Measurements from ENCODE around the gene CLDN18. TPM values are rescaled to one million over a fixed set of nuclear protein-coding genes. Genes with fewer than 3 reads are reported as not detected.

Gene CLDN18
- total and polyA plus RNA-seq, 2 donors (not counting 1 experiment from before 2014, with no cell fraction given) = not detected

- peaks cover 2% of the 10 kb centered on the region for H3K9me3 Mint-ChIP-seq (ENCODE audit: insufficient read depth)
- ATAC-seq (ENCODE audit: low read depth) (no peak), DNase-seq (no peak)
- intact Hi-C loops (cut with micrococcal nuclease) = no loop called here
- ChIA-PET CTCF (no interaction called here), POLR2A (no interaction called here)
- H3K9me3 ChIP-seq (ENCODE audit: control extremely low read depth in 1 of 3, control insufficient read depth in 2 of 3, insufficient read depth in 1 of 3, low read length in 2 of 3) = no peaks in the 10 kb centered on the region
- no peaks in the 10 kb centered on the region for H3K4me1 Mint-ChIP-seq
- no peak overlapping the region for H3K27ac Mint-ChIP-seq
- no peak overlapping the region for H2AFZ ChIP-seq (ENCODE audit: insufficient read depth, low read depth, low read length, poor library complexity, severe bottlenecking)
- H4K20me1 ChIP-seq (ENCODE audit: control insufficient read depth, insufficient read depth, low read length, poor library complexity, severe bottlenecking) = no peaks in the 10 kb centered on the region
- no peak overlapping the region for H3K4me3 ChIP-seq (ENCODE audit: control extremely low read depth in 1 of 5, extremely low read depth in 1 of 5, insufficient read depth in 1 of 5, low read depth in 2 of 5, low read length in 4 of 5)
- no peaks in the 10 kb centered on the region for H3K36me3 ChIP-seq (replicated peaks in 1 of 2; ENCODE audit: control extremely low read depth in 1 of 2, control insufficient read depth in 1 of 2, extremely low read depth in 1 of 2, insufficient read depth in 2 of 2, low read length in 1 of 2)
- H3K9ac ChIP-seq (ENCODE audit: low read length) = no peak overlapping the region
- H3K27ac ChIP-seq (ENCODE audit: low read length in 2 of 2) = no peak overlapping the region
- no peaks in the 10 kb centered on the region for H3K4me1 ChIP-seq (ENCODE audit: control insufficient read depth in 2 of 2, insufficient read depth in 2 of 2, low read length in 2 of 2)
- 60% methylated on average over 2 of the region's 2 CpGs for WGBS (ENCODE audit: insufficient coverage)
- no peak overlapping the region for H3K4me3 Mint-ChIP-seq
- H3K4me2 ChIP-seq (replicated peaks; ENCODE audit: low read depth, low read length, poor library complexity, severe bottlenecking) = no peak overlapping the region
- no peaks in the 10 kb centered on the region for H3K79me2 ChIP-seq (ENCODE audit: control insufficient read depth, insufficient read depth, low read length)
- TF ChIP-seq CTCF (IDR thresholded peaks at IDR 0.05) (no peak), EZH2 (IDR thresholded peaks at IDR 0.05; ENCODE audit: borderline replicate concordance, insufficient read depth, low read depth, low read length, poor library complexity, severe bottlenecking) (no peak)
- no peaks in the 10 kb centered on the region for H3K27me3 ChIP-seq (replicated peaks in 1 of 4; ENCODE audit: control extremely low read depth in 1 of 4, control insufficient read depth in 3 of 4, insufficient read depth in 4 of 4, low read length in 3 of 4)
- H3K27me3 Mint-ChIP-seq = no peaks in the 10 kb centered on the region
Measured at GRCh38 chr3:138016065-138016464, 6.1 kb downstream of the CLDN18 start.

GRCh38 chr3:138019281-138020069 lies 9.5 kb downstream of the CLDN18 start:
- H3K27ac ChIP-seq (ENCODE audit: low read length in 2 of 2) = no peak overlapping the region
- Mint-ChIP-seq H3K4me1 (no peaks in the 10 kb centered on the region), H3K27me3 (no peaks in the 10 kb centered on the region), H3K4me3 (no peak overlapping the region), H3K9me3 (ENCODE audit: insufficient read depth) (peaks cover 2% of the 10 kb centered on the region), H3K27ac (no peak overlapping the region)
- POLR2A ChIA-PET = no interaction called here
- TF ChIP-seq EZH2 (IDR thresholded peaks at IDR 0.05; ENCODE audit: borderline replicate concordance, insufficient read depth, low read depth, low read length, poor library complexity, severe bottlenecking) = no peak
- TF ChIP-seq CTCF (IDR thresholded peaks at IDR 0.05) = no peak
- H3K79me2 ChIP-seq (ENCODE audit: control insufficient read depth, insufficient read depth, low read length) = no peaks in the 10 kb centered on the region
- no peaks in the 10 kb centered on the region for H3K36me3 ChIP-seq (replicated peaks in 1 of 2; ENCODE audit: control extremely low read depth in 1 of 2, control insufficient read depth in 1 of 2, extremely low read depth in 1 of 2, insufficient read depth in 2 of 2, low read length in 1 of 2)
- no peaks in the 10 kb centered on the region for H3K9me3 ChIP-seq (ENCODE audit: control extremely low read depth in 1 of 3, control insufficient read depth in 2 of 3, insufficient read depth in 1 of 3, low read length in 2 of 3)
- H3K4me2 ChIP-seq (replicated peaks; ENCODE audit: low read depth, low read length, poor library complexity, severe bottlenecking) = no peak overlapping the region
- no peak overlapping the region for H3K4me3 ChIP-seq (ENCODE audit: control extremely low read depth in 1 of 5, extremely low read depth in 1 of 5, insufficient read depth in 1 of 5, low read depth in 2 of 5, low read length in 4 of 5)
- H2AFZ ChIP-seq (ENCODE audit: insufficient read depth, low read depth, low read length, poor library complexity, severe bottlenecking) = no peak overlapping the region
- H3K27me3 ChIP-seq (replicated peaks in 1 of 4; ENCODE audit: control extremely low read depth in 1 of 4, control insufficient read depth in 3 of 4, insufficient read depth in 4 of 4, low read length in 3 of 4) = no peaks in the 10 kb centered on the region
- intact Hi-C loops (cut with micrococcal nuclease) = no loop called here
- H3K9ac ChIP-seq (ENCODE audit: low read length) = no peak overlapping the region
- DNase-seq (no peak), ATAC-seq (ENCODE audit: low read depth) (no peak)
- no peaks in the 10 kb centered on the region for H4K20me1 ChIP-seq (ENCODE audit: control insufficient read depth, insufficient read depth, low read length, poor library complexity, severe bottlenecking)
- H3K4me1 ChIP-seq (ENCODE audit: control insufficient read depth in 2 of 2, insufficient read depth in 2 of 2, low read length in 2 of 2) = no peaks in the 10 kb centered on the region
- CTCF ChIA-PET = no interaction called here
- 96% methylated on average over 3 of the region's 3 CpGs for WGBS (ENCODE audit: insufficient coverage)

Data from B cell (primary cell).